ENCODE results near the gene SPOCK1.

DNA sequence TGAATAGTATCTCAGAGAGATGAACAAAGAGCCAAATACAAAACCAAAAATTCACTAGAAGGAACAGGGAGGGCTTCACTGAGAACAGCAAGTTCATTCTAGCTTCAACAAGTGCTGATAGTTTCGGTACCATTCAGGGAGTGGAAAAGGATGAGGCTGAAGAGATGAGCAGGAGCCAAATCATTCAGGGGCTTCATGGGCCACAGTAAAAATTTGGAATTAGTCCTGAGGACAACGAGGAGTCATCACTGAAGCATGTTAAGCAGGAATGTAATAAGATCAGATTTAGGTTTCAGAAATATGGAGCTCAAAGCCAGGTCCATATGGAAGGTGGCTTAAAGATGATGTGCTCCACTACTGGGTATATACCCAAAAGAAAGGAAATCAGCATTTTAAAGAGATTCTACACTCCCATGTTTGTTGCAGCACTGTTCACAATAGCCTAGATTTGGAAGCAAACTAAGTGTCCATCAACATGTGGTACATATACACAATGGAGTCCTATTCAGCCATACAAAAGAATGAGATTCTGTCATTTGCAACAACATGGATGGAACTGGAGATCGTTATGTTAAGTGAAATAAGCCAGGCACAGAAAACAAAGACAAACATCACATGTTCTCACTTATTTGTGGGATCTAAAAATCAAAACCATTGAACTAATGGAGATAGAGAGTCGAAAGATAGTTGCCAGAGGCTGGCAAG is 36.2 kb downstream of the SPOCK1 start:
- TF ChIP-seq EZH2 (IDR thresholded peaks at IDR 0.05; ENCODE audit: low read length, unreplicated experiment) (no peak), EZH2phosphoT487 (IDR thresholded peaks at IDR 0.05; ENCODE audit: borderline replicate concordance, low read length) (no peak)
- TF ChIP-seq, protein P1, sequence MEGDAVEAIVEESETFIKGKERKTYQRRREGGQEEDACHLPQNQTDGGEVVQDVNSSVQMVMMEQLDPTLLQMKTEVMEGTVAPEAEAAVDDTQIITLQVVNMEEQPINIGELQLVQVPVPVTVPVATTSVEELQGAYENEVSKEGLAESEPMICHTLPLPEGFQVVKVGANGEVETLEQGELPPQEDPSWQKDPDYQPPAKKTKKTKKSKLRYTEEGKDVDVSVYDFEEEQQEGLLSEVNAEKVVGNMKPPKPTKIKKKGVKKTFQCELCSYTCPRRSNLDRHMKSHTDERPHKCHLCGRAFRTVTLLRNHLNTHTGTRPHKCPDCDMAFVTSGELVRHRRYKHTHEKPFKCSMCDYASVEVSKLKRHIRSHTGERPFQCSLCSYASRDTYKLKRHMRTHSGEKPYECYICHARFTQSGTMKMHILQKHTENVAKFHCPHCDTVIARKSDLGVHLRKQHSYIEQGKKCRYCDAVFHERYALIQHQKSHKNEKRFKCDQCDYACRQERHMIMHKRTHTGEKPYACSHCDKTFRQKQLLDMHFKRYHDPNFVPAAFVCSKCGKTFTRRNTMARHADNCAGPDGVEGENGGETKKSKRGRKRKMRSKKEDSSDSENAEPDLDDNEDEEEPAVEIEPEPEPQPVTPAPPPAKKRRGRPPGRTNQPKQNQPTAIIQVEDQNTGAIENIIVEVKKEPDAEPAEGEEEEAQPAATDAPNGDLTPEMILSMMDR (conservative IDR thresholded peaks at IDR 0.05; ENCODE audit: low read depth, low read length) = no peak
